Fibroblast of skin of right biceps (primary cell): Measurements from ENCODE around the gene KRT80.

Source experiments
- DNase-seq: peaks from one replicate; pipeline ENCODE4 v3.0.0-alpha.2; 2013

The KRT80 gene

GRCh38 chr12:52175371-52176350 is 16.2 kb downstream of the KRT80 start:
- peak; percentile 50 for DNase-seq

- no peak for DNase-seq
Observed at GRCh38 chr12:52173526-52173925, 18.3 kb downstream of the KRT80 start.

- DNase-seq: no peak
Observed at GRCh38 chr12:52172956-52173355, 18.9 kb downstream of the KRT80 start.

GRCh38 chr12:52171950-52172512 is 19.8 kb downstream of the KRT80 start:
- DNase-seq: no peak

GRCh38 chr12:52170827-52171226 is 21.0 kb downstream of the KRT80 start:
- DNase-seq: no peak

GRCh38 chr12:52169886-52170285 is 21.9 kb downstream of the KRT80 start:
- DNase-seq: no peak

- peak; percentile 48 for DNase-seq
Observed at GRCh38 chr12:52168019-52168717, 23.6 kb downstream of the KRT80 start.

GRCh38 chr12:52167526-52167925 is 24.3 kb downstream of the KRT80 start:
- DNase-seq: no peak

GRCh38 chr12:52166672-52167071 is 25.1 kb downstream of the KRT80 start:
- no peak for DNase-seq

GRCh38 chr12:52165096-52165855 is 26.5 kb downstream of the KRT80 start:
- no peak for DNase-seq

- no peak for DNase-seq
Observed at GRCh38 chr12:52164624-52165023, 27.2 kb downstream of the KRT80 start.

- DNase-seq: peak; percentile 58
Observed at GRCh38 chr12:52162981-52163380, 28.8 kb downstream of the KRT80 start.

- DNase-seq: no peak
Observed at GRCh38 chr12:52160200-52160599, 31.6 kb downstream of the KRT80 start.

- DNase-seq: no peak
Observed at GRCh38 chr12:52157566-52158150, 34.2 kb downstream of the KRT80 start.

GRCh38 chr12:52156757-52157565 is 34.9 kb downstream of the KRT80 start:
- peak; percentile 47 for DNase-seq

- no peak for DNase-seq
Observed at GRCh38 chr12:52156311-52156710, 35.5 kb downstream of the KRT80 start.

GRCh38 chr12:52155048-52155868 is 36.6 kb downstream of the KRT80 start:
- DNase-seq: no peak

GRCh38 chr12:52152905-52153317 is 38.9 kb downstream of the KRT80 start:
- no peak for DNase-seq

GRCh38 chr12:52151837-52152783 is 39.7 kb downstream of the KRT80 start:
- peak; percentile 70 for DNase-seq
